ENCODE data around the gene CCL16.

DNA sequence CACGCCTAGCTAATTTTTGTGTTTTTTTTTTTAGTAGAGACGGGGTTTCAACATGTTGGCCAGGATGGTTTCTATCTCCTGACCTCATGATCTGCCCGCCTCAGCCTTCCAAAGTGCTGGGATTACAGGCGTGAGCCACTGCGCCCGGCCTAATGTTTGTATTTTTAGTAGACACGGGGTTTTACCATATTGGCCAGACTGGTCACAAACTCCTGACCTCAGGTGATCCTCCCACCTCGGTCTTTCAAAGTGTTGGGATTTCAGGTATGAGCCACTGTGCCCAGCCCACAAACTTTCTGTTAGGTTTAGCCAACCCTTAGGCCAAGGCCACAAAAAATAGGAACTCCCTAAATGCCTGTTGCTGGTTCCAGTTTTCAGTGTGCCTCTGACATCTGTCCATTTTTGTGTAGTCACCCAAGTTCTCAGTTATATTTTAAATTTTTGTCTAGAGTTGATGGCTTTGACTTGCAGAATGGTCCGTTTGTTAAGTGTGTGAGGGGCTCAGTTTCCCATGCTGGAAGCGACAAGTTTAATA, 12.7 kb downstream of the CCL16 start:
- TF ChIP-seq, protein P1, sequence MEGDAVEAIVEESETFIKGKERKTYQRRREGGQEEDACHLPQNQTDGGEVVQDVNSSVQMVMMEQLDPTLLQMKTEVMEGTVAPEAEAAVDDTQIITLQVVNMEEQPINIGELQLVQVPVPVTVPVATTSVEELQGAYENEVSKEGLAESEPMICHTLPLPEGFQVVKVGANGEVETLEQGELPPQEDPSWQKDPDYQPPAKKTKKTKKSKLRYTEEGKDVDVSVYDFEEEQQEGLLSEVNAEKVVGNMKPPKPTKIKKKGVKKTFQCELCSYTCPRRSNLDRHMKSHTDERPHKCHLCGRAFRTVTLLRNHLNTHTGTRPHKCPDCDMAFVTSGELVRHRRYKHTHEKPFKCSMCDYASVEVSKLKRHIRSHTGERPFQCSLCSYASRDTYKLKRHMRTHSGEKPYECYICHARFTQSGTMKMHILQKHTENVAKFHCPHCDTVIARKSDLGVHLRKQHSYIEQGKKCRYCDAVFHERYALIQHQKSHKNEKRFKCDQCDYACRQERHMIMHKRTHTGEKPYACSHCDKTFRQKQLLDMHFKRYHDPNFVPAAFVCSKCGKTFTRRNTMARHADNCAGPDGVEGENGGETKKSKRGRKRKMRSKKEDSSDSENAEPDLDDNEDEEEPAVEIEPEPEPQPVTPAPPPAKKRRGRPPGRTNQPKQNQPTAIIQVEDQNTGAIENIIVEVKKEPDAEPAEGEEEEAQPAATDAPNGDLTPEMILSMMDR (IDR thresholded peaks at IDR 0.05) = no peak
- TF ChIP-seq EZH2 (IDR thresholded peaks at IDR 0.05; ENCODE audit: borderline replicate concordance, insufficient read depth, low read depth, low read length, poor library complexity, severe bottlenecking) = no peak
